A549 treated with AZD9567 at 1 μM for 4 hours (cell line): ENCODE data around the gene DENND1C. TPM values are rescaled to one million over a fixed set of nuclear protein-coding genes. Genes with fewer than 3 reads are reported as not detected.

ENCODE experiments used
- total RNA-seq: library from RNA; stranded (reverse); fragments of 200-300 nt; extraction: Qiagen RNA extraction; gene quantifications from 5 replicates; pipeline ENCODE4 v1.2.3, GENCODE V29; 2022; ENCODE audit not compliant: insufficient read depth

The DENND1C gene
- total RNA-seq: 0.14 to 0.31 TPM (median 0.26 TPM) in 4 of 5 replicates, not detected in the other

GRCh38 chr19:6481541-6482342 is at the start of gene DENND1C:
TSS of gene DENND1C (minus strand) at chr19:6481787. CDS start at chr19:6481695, 92 bp downstream.

GRCh38 chr19:6530386-6531162 is 49.0 kb upstream of the DENND1C start, which contains the start of gene TNFSF9:
TSS of gene TNFSF9 (plus strand) at chr19:6531026. CDS start at chr19:6531037, 11 bp downstream.

GRCh38 chr19:6501740-6502648 is 20.4 kb upstream of the DENND1C start, which contains the start of gene TUBB4A:
TSS of gene TUBB4A (minus strand) at chr19:6502309. CDS start at chr19:6502212, 97 bp downstream.

GRCh38 chr19:6464070-6464873 is 17.3 kb downstream of the DENND1C start, which contains the start of gene CRB3:
TSS of gene CRB3 (plus strand) at chr19:6464271. CDS start at chr19:6464702, 431 bp downstream.

GRCh38 chr19:6459262-6460098 is 22.1 kb downstream of the DENND1C start, which contains the start of gene SLC25A23:
TSS of gene SLC25A23 (minus strand) at chr19:6459792. CDS start at chr19:6459628, 164 bp downstream.

GRCh38 chr19:6433663-6434062 is 47.9 kb downstream of the DENND1C start, which contains the start of gene SLC25A41:
TSS of gene SLC25A41 (minus strand) at chr19:6433763. CDS start at chr19:6433693, 70 bp downstream.

GRCh38 chr19:6424195-6424938 is 57.2 kb downstream of the DENND1C start, which contains the start of gene KHSRP:
TSS of gene KHSRP (minus strand) at chr19:6424811. CDS start at chr19:6424701, 110 bp downstream.

Other genes starting within 250 kb of the DENND1C start
- gene MLLT1, start 201.8 kb downstream of the DENND1C start, total RNA-seq: 15.5 to 23.5 TPM (median 22.5 TPM) in 5 replicates
- not detected in 5 replicates for gene ACER1, start 148.2 kb downstream of the DENND1C start, total RNA-seq
- gene CLPP, start 120.3 kb downstream of the DENND1C start, total RNA-seq: 44.4 to 67.8 TPM (median 64.3 TPM) in 5 replicates
- 24.2 to 39.3 TPM (median 36.1 TPM) in 5 replicates for gene ALKBH7, start 109.0 kb downstream of the DENND1C start, total RNA-seq
- 0.67 to 0.97 TPM (median 0.83 TPM) in 5 replicates for gene PSPN, start 105.9 kb downstream of the DENND1C start, total RNA-seq
- 50.9 to 58.1 TPM (median 55.8 TPM) in 5 replicates for gene GTF2F1, start 88.6 kb downstream of the DENND1C start, total RNA-seq
- 194 to 216 TPM (median 210 TPM) in 5 replicates for gene KHSRP, start 57.0 kb downstream of the DENND1C start, total RNA-seq
- gene SLC25A41, start 48.0 kb downstream of the DENND1C start, total RNA-seq: 0.05 to 0.13 TPM (median 0.10 TPM) in 4 of 5 replicates, not detected in the other
- 9.9 to 18.9 TPM (median 18.1 TPM) in 5 replicates for gene SLC25A23, start 22.0 kb downstream of the DENND1C start, total RNA-seq
- gene CRB3, start 17.5 kb downstream of the DENND1C start, total RNA-seq: 2.9 to 4.1 TPM (median 3.6 TPM) in 5 replicates
- 2.3 to 6.7 TPM (median 6.5 TPM) in 5 replicates for gene TUBB4A, start 20.5 kb upstream of the DENND1C start, total RNA-seq
- gene TNFSF9, start 49.2 kb upstream of the DENND1C start, total RNA-seq: 3.7 to 5.9 TPM (median 4.7 TPM) in 5 replicates
- gene CD70, start 109.4 kb upstream of the DENND1C start, total RNA-seq: 8.4 to 24.7 TPM (median 19.9 TPM) in 5 replicates
- gene TNFSF14, start 188.4 kb upstream of the DENND1C start, total RNA-seq: 0.08 to 0.16 TPM (median 0.10 TPM) in 4 of 5 replicates, not detected in the other
- 41.2 to 89.5 TPM (median 46.8 TPM) in 5 replicates for gene C3, start 238.9 kb upstream of the DENND1C start, total RNA-seq